ENCODE measurements around the gene PCCA.

Gene PCCA

GRCh38 chr13:100470866-100471505, 382.1 kb downstream of the PCCA start:
- DNase-seq (ENCODE audit: low spot score): no peak

GRCh38 chr13:100473087-100473486, 384.2 kb downstream of the PCCA start:
- no peak for DNase-seq (ENCODE audit: low spot score)

GRCh38 chr13:100473501-100474044, 384.7 kb downstream of the PCCA start:
- no peak for DNase-seq (ENCODE audit: low spot score)

GRCh38 chr13:100476963-100477362, 388.1 kb downstream of the PCCA start:
- DNase-seq (ENCODE audit: low spot score): no peak

- no peak for DNase-seq (ENCODE audit: low spot score)
These were observed 389.4 kb downstream of the PCCA start for GRCh38 chr13:100478107-100478809.

GRCh38 chr13:100480676-100481075, 391.8 kb downstream of the PCCA start:
- DNase-seq (ENCODE audit: low spot score): no peak

GRCh38 chr13:100483139-100483538, 394.2 kb downstream of the PCCA start:
- no peak for DNase-seq (ENCODE audit: low spot score)

- no peak for DNase-seq (ENCODE audit: low spot score)
These were observed 395.0 kb downstream of the PCCA start for GRCh38 chr13:100483841-100484381.

GRCh38 chr13:100484702-100485101, 395.8 kb downstream of the PCCA start:
- no peak for DNase-seq (ENCODE audit: low spot score)

GRCh38 chr13:100485265-100485664, 396.4 kb downstream of the PCCA start:
- DNase-seq (ENCODE audit: low spot score): no peak

GRCh38 chr13:100490692-100491091, 401.8 kb downstream of the PCCA start:
- DNase-seq (ENCODE audit: low spot score): no peak

- peak; percentile 36 for DNase-seq (ENCODE audit: low spot score)
These were observed 402.4 kb downstream of the PCCA start for GRCh38 chr13:100491164-100491842.

- DNase-seq (ENCODE audit: low spot score): no peak
These were observed 404.5 kb downstream of the PCCA start for GRCh38 chr13:100493418-100493817.

GRCh38 chr13:100495455-100495854, 406.6 kb downstream of the PCCA start:
- DNase-seq (ENCODE audit: low spot score): no peak

GRCh38 chr13:100497389-100497788, 408.5 kb downstream of the PCCA start:
- DNase-seq (ENCODE audit: low spot score): no peak

- no peak for DNase-seq (ENCODE audit: low spot score)
These were observed 413.6 kb downstream of the PCCA start for GRCh38 chr13:100502446-100502845.

- DNase-seq (ENCODE audit: low spot score): no peak
These were observed 414.7 kb downstream of the PCCA start for GRCh38 chr13:100503622-100504021.

GRCh38 chr13:100506154-100506553, 417.3 kb downstream of the PCCA start:
- no peak for DNase-seq (ENCODE audit: low spot score)

GRCh38 chr13:100506600-100507422, 417.9 kb downstream of the PCCA start:
- no peak for DNase-seq (ENCODE audit: low spot score)

- no peak for DNase-seq (ENCODE audit: low spot score)
These were observed 419.6 kb downstream of the PCCA start for GRCh38 chr13:100508455-100508854.

- DNase-seq (ENCODE audit: low spot score): no peak
These were observed 420.1 kb downstream of the PCCA start for GRCh38 chr13:100508996-100509395.
